Measurements from ENCODE around the gene UNKL. TPM values are rescaled to one million over a fixed set of nuclear protein-coding genes. Genes with fewer than 3 reads are reported as not detected.

Gene UNKL
- total RNA-seq, 1 donor from 2014 or later: 19.9 TPM

DNA sequence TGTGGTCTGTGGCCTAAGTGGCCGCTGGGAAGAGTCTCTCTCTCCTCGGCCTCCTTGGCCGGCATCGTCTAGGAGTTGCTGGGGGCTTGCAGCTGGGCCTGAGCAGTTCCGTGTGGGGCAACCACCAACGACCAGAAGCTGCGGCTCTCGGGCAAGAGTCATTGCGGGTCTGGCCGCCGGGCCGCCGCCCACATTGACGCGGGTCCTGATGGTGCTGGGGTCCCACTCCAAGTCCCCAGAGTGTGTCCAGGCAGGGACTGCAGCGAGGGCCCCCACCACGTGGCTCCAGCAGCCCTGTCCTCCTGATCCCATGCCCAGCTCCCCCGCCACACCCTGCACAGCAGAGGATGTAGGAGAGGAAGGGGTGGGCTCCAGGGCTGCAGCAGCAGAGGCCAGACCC, 30.9 kb downstream of the UNKL start:
- Histone ChIP-seq H3K36me3 (peaks cover 26% of the 10 kb centered on the region), H3K4me3 (no peak overlapping the region), H3K9me3 (no peaks in the 10 kb centered on the region), H3K27me3 (no peaks in the 10 kb centered on the region), H3K4me1 (peaks cover 8% of the 10 kb centered on the region), H3K27ac (no peak overlapping the region)
- DNase-seq (no peak), ATAC-seq (no peak)
- TF ChIP-seq, protein P1, sequence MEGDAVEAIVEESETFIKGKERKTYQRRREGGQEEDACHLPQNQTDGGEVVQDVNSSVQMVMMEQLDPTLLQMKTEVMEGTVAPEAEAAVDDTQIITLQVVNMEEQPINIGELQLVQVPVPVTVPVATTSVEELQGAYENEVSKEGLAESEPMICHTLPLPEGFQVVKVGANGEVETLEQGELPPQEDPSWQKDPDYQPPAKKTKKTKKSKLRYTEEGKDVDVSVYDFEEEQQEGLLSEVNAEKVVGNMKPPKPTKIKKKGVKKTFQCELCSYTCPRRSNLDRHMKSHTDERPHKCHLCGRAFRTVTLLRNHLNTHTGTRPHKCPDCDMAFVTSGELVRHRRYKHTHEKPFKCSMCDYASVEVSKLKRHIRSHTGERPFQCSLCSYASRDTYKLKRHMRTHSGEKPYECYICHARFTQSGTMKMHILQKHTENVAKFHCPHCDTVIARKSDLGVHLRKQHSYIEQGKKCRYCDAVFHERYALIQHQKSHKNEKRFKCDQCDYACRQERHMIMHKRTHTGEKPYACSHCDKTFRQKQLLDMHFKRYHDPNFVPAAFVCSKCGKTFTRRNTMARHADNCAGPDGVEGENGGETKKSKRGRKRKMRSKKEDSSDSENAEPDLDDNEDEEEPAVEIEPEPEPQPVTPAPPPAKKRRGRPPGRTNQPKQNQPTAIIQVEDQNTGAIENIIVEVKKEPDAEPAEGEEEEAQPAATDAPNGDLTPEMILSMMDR (IDR thresholded peaks at IDR 0.05): no peak
- intact Hi-C loops (cut with DNase I): no loop called here

GRCh38 chr16:1381612-1382406, 32.7 kb downstream of the UNKL start:
- Histone ChIP-seq H3K9me3 (no peaks in the 10 kb centered on the region), H3K27ac (no peak overlapping the region), H3K4me3 (no peak overlapping the region), H3K4me1 (peaks cover 11% of the 10 kb centered on the region), H3K27me3 (no peaks in the 10 kb centered on the region), H3K36me3 (peaks cover 21% of the 10 kb centered on the region)
- intact Hi-C loops (cut with DNase I): no loop called here
- DNase-seq (no peak), ATAC-seq (no peak)
- TF ChIP-seq, protein P1 (IDR thresholded peaks at IDR 0.05): no peak

DNA sequence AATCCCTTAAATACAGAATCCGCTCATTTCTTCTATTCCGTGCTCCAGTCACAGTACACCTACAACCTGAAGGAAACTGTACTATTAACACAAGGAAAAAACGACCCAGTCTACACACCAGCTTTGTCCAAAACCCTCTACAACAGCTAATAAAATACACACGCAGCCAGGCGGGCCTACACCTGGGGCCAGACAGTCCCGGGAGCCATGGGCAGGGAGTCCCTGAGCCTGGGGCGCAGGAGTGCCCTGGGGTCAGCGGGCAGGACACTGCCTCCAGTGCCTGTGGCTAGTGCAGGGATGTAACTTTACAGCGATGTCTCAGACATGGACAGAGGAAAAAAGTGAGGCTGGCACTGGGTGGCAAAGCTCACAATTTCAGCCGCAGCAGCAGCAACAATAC, 34.3 kb downstream of the UNKL start:
- H3K27ac ChIP-seq: no peak overlapping the region
- ATAC-seq: no peak
- no peak for DNase-seq
- intact Hi-C loops (cut with DNase I): no loop called here
- TF ChIP-seq, protein P1 (IDR thresholded peaks at IDR 0.05): no peak
- no peaks in the 10 kb centered on the region for H3K27me3 ChIP-seq
- H3K36me3 ChIP-seq: peaks cover 21% of the 10 kb centered on the region
- peaks cover 11% of the 10 kb centered on the region for H3K4me1 ChIP-seq
- H3K9me3 ChIP-seq: no peaks in the 10 kb centered on the region
- no peak overlapping the region for H3K4me3 ChIP-seq

DNA sequence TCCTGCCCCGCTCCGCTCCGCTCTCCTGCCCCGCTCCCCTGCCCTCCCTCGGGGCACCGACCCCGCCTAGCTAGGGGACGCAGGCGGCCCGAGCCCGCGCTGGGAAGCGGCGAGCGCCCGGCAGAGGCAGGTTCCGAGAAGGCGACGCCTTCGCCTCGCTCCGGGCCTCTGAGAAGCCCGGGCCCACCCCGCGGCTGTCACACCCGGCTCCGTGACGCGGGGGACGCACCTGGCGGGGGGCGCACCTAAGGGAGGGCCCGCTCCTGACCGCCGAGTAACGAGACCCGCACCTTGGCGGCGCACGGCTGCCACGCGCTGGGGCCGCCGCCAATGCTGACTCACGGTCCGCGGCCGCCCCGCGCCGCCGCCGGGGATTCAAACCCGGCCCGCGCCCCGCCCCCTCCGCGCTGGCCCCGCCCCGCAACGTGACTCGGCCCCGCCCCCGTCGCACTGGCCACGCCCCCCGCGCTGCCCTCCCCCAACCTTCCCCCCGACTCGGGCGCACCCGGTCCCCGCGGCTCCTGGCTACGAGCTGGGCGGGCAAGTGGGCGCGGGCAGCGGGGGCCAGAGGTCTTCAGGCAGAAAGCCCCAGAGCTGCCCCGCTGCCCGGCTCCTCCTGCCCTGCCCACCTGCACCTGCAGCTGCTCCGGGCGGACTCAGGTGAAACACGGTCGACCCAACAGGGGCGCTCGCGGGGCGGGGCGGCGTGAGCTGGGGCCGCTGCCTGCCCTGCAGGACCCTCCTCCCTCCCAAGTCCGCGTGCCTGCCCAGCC, 35.0 kb downstream of the UNKL start:
- H3K9me3 ChIP-seq: no peaks in the 10 kb centered on the region
- intact Hi-C loops (cut with DNase I): no loop called here
- DNase-seq: peak; percentile 76
- peaks cover 17% of the 10 kb centered on the region for H3K36me3 ChIP-seq
- ATAC-seq: peak; percentile 86
- peaks cover 11% of the 10 kb centered on the region for H3K4me1 ChIP-seq
- no peaks in the 10 kb centered on the region for H3K27me3 ChIP-seq
- peak overlapping the region; percentile 70 for H3K27ac ChIP-seq
- TF ChIP-seq, protein P1 (IDR thresholded peaks at IDR 0.05): no peak
- peak overlapping the region; percentile 51 for H3K4me3 ChIP-seq

- TF ChIP-seq, protein P1 (IDR thresholded peaks at IDR 0.05): no peak
- intact Hi-C loops (cut with DNase I): no loop called here
- peaks cover 16% of the 10 kb centered on the region for H3K36me3 ChIP-seq
- H3K4me3 ChIP-seq: peak overlapping the region; percentile 51
- ATAC-seq (peak; percentile 82), DNase-seq (peak; percentile 89)
- peak overlapping the region; percentile 70 for H3K27ac ChIP-seq
- H3K27me3 ChIP-seq: no peaks in the 10 kb centered on the region
- H3K9me3 ChIP-seq: no peaks in the 10 kb centered on the region
- peaks cover 11% of the 10 kb centered on the region for H3K4me1 ChIP-seq
These were observed 35.6 kb downstream of the UNKL start for GRCh38 chr16:1378804-1379303.
